Measurements from ENCODE around the gene TMTC4.
"Not testable (repeated sequence)": the region's sequence is repeated elsewhere in the genome, so short reads cannot be mapped to it uniquely, and the experiment has no call there.

Gene TMTC4

DNA sequence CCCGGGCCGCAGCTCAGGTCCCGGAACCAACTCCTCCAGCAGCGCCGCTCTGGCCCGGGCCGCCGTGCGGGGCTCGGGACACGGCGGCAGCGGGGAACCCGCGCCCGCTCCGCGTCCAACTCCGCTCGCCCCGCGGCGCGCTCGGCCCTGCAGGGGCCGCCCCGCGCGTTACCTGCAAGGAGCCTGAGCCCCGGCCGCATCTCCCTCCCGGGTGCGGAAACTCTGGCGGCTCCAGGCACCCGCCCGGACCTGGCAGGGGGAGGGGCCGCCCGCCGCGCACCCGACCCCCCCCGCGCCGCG is at the start of gene TMTC4:
Gene TMTC4, minus strand, starts transcription at position 224 of the 300 bp plus-strand sequence. CDS start 4,433 bp downstream, outside the sequence.
- no peak for ATAC-seq (replicated peaks; ENCODE audit: extremely low read depth, poor library complexity, severe bottlenecking)
- H3K4me1 Mint-ChIP-seq = peaks cover 42% of the 10 kb centered on the region

GRCh38 chr13:100722517-100722916 is 47.9 kb upstream of the TMTC4 start:
- no peak for ATAC-seq (replicated peaks; ENCODE audit: extremely low read depth, poor library complexity, severe bottlenecking)
- Mint-ChIP-seq H3K9me3 (peaks cover 11% of the 10 kb centered on the region), H3K27ac (ENCODE audit: low read depth) (no peak overlapping the region), H3K27me3 (peaks cover 67% of the 10 kb centered on the region), H3K4me3 (no peak overlapping the region), H3K36me3 (ENCODE audit: insufficient read depth) (no peaks in the 10 kb centered on the region), H3K4me1 (peaks cover 5% of the 10 kb centered on the region)
- no peak for DNase-seq (ENCODE audit: low spot score in 2 of 2)

More for the DNA sequence above, at the start of gene TMTC4:
- Mint-ChIP-seq H3K36me3 (ENCODE audit: insufficient read depth) (peaks cover 17% of the 10 kb centered on the region), H3K4me3 (peak within 1 kb of the TSS; percentile 96), H3K27ac (ENCODE audit: low read depth) (peak within 1 kb of the TSS; percentile 91), H3K9me3 (no peaks in the 10 kb centered on the region), H3K27me3 (no peaks in the 10 kb centered on the region)
- DNase-seq (ENCODE audit: low spot score in 2 of 2) = no peak

DNA sequence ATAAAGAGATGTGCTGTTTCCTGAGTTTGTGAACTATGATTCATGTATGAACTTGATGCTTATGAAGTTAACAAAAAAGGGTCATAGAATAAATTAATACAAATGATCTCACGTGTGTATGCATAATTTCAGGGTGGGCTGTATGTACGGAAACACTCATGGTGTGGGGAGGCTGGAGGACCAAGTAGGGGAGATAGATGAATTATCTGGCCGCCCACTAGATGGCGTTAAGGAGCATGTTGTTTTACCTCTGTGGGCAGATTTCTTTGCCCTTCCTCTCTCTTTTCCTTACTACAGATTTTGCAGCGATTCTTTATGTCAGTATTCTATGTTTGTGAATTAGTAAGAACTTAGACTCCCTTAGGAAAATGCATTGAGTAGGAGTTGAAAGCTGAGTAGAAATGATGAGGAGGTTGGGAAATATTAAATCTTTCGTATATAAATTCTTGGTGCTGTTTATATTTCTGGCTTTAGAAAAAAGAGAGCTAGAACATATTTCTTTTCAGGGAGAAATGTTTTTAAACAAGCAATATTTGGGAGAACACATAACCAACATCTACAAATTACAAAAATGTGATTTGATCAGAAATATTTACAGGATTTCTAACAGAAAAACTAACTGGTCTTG is 47.4 kb upstream of the TMTC4 start:
- peaks cover 5% of the 10 kb centered on the region for H3K4me1 Mint-ChIP-seq
- DNase-seq (ENCODE audit: low spot score in 2 of 2) = peak in 1 of 2 donors; percentile 37
- ATAC-seq (replicated peaks; ENCODE audit: extremely low read depth, poor library complexity, severe bottlenecking) = no peak

DNA sequence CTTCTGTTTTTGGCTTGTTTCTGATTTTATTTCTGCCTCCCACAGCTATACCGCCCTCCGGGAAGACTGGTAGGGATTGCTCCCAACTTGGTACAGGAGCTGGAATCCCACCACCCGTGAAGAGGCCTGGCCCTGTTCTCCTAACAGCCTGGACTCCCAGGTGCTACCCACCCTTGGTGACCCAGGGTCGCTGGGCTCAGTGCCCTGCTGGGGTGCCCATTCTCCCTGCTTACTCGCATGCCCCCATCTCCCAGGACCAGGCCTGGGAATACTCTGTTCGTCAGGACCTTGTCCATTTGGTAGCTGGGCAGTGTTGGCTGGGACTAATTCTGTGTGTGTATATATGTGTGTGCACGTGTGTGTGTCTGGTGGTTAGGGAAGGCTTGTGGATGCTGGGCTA is 41.0 kb upstream of the TMTC4 start:
- Mint-ChIP-seq H3K27ac (ENCODE audit: low read depth) (no peak overlapping the region), H3K27me3 (peaks cover 38% of the 10 kb centered on the region), H3K4me3 (no peak overlapping the region), H3K9me3 (peaks cover 10% of the 10 kb centered on the region), H3K36me3 (ENCODE audit: insufficient read depth) (no peaks in the 10 kb centered on the region), H3K4me1 (no peaks in the 10 kb centered on the region)
- ATAC-seq (replicated peaks; ENCODE audit: extremely low read depth, poor library complexity, severe bottlenecking) = no peak
- DNase-seq (ENCODE audit: low spot score in 2 of 2) = no peak

More for the DNA sequence above, 47.4 kb upstream of the TMTC4 start:
- Mint-ChIP-seq H3K27ac (ENCODE audit: low read depth) (no peak overlapping the region), H3K4me3 (no peak overlapping the region), H3K27me3 (peaks cover 72% of the 10 kb centered on the region), H3K36me3 (ENCODE audit: insufficient read depth) (no peaks in the 10 kb centered on the region), H3K9me3 (peaks cover 11% of the 10 kb centered on the region)

DNA sequence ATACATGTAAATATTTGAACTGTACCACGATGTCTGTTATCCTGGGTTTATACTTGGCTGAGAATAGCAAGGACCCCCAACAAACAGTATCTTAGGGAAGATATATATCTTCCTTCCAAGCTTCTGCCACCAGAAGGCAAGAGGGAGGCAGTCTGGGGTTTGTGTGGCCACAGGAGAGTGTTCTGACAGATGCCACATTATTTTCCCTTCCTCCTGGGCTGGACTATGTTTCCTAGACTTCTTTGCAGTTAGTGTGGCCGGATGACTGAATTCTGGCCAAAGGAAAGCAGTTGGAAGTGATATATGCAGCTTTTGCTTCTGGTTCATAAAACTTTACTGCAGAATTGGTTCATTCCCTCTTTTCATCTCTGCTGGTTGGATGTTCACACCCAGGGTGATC is 39.9 kb upstream of the TMTC4 start:
- ATAC-seq (replicated peaks; ENCODE audit: extremely low read depth, poor library complexity, severe bottlenecking) = no peak
- no peak overlapping the region for H3K27ac Mint-ChIP-seq (ENCODE audit: low read depth)
- H3K4me3 Mint-ChIP-seq = no peak overlapping the region
- peaks cover under 1% of the 10 kb centered on the region for H3K9me3 Mint-ChIP-seq
- no peaks in the 10 kb centered on the region for H3K36me3 Mint-ChIP-seq (ENCODE audit: insufficient read depth)
- H3K27me3 Mint-ChIP-seq = peaks cover 38% of the 10 kb centered on the region
- no peak for DNase-seq (ENCODE audit: low spot score in 2 of 2)
- no peaks in the 10 kb centered on the region for H3K4me1 Mint-ChIP-seq

DNA sequence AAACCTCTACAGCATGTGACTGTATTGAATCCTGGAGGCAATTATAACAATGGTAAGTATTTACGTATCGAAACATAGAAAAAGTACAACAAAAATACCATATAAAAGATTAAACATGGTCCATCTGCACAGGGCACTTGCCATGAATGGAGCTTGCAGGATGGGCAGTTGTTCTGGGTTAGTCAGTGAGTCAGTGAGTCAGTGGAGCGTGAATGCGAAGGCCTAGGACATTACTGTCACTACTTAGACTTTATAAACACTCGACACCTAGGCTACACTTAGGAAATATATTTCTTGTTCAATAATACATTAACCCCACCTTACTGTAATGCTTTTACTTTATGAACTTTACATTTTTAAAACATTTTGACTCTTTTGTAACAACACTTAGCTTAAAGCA is 35.6 kb upstream of the TMTC4 start:
- Mint-ChIP-seq H3K4me3 (no peak overlapping the region), H3K4me1 (no peaks in the 10 kb centered on the region), H3K9me3 (no peaks in the 10 kb centered on the region), H3K27me3 (no peaks in the 10 kb centered on the region), H3K27ac (ENCODE audit: low read depth) (no peak overlapping the region), H3K36me3 (ENCODE audit: insufficient read depth) (no peaks in the 10 kb centered on the region)
- no peak for DNase-seq (ENCODE audit: low spot score in 2 of 2)
- ATAC-seq (replicated peaks; ENCODE audit: extremely low read depth, poor library complexity, severe bottlenecking) = no peak

DNA sequence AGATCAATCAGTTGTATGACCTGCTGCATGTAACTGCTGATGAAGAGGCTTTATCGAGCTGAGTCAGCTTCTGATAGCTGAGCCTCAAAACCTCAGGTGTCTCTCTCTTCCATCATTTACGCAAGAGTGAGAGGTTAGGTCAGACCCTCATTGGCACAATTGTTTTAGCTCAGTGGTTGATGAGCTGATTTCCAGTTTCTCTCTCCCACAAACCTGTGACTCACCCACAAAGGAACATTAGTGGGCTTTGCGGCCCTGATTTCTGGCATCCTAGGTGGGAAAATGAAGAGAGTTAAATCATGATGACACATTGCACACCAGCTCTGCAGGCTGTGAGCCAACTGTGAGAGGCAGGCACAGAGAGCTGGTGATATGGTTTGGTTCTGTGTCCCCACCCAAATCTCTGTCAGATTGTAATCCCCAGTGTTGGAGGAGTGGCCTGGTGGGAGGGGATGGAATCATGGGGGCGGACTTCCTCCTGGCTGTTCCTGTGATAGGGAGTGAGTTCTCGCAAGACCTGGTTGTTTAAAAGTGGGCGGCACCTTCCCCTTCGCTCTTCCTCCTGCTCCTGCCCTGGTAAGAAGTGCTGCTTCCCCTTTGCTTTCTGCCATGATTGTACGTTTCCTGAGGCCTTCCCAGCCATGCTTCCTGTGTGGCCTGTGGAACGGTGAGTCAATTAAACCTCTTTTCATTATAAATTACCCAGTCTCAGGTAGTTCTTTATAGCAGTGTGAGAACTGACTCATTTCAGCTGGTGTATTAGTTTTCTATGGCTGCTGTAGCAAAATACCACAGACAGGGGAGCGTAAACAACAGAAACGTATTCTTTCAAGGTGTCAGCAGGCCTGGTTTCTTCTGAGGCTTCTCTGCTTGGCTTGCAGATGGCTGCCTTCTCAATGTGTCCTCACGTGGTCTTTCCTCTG is 33.5 kb upstream of the TMTC4 start:
- H3K27ac Mint-ChIP-seq (ENCODE audit: low read depth) = no peak overlapping the region
- no peaks in the 10 kb centered on the region for H3K27me3 Mint-ChIP-seq
- DNase-seq (ENCODE audit: low spot score in 2 of 2) = no peak
- no peak overlapping the region for H3K4me3 Mint-ChIP-seq
- H3K36me3 Mint-ChIP-seq (ENCODE audit: insufficient read depth) = no peaks in the 10 kb centered on the region
- H3K9me3 Mint-ChIP-seq = no peaks in the 10 kb centered on the region
- H3K4me1 Mint-ChIP-seq = no peaks in the 10 kb centered on the region
- ATAC-seq (replicated peaks; ENCODE audit: extremely low read depth, poor library complexity, severe bottlenecking) = no peak

- not testable (repeated sequence) for DNase-seq (ENCODE audit: low spot score in 2 of 2); H3K36me3 Mint-ChIP-seq (ENCODE audit: insufficient read depth); H3K9me3 Mint-ChIP-seq; H3K27ac Mint-ChIP-seq (ENCODE audit: low read depth); H3K4me3 Mint-ChIP-seq; H3K4me1 Mint-ChIP-seq; ATAC-seq (replicated peaks; ENCODE audit: extremely low read depth, poor library complexity, severe bottlenecking)
- peaks cover 24% of the 10 kb centered on the region for H3K27me3 Mint-ChIP-seq
These were observed 23.7 kb upstream of the TMTC4 start for GRCh38 chr13:100698331-100698730.

DNA sequence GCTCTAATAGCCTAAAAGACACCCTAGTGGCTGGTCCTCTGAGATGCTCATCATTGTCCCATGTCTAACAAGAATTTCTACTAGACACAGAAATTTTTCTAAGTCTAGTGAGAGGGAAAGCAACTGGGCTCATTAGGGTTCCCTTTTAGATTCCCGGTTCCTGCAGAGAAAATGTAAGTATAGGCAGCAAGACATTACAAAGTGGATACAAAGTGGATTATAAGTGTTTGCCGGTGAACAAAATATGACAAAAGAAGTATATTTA is 20.8 kb upstream of the TMTC4 start:
- Mint-ChIP-seq H3K4me3 (no peak overlapping the region), H3K9me3 (no peaks in the 10 kb centered on the region), H3K27me3 (peaks cover 39% of the 10 kb centered on the region), H3K4me1 (no peaks in the 10 kb centered on the region), H3K36me3 (ENCODE audit: insufficient read depth) (no peaks in the 10 kb centered on the region), H3K27ac (ENCODE audit: low read depth) (no peak overlapping the region)
- DNase-seq (ENCODE audit: low spot score in 2 of 2) (no peak), ATAC-seq (replicated peaks; ENCODE audit: extremely low read depth, poor library complexity, severe bottlenecking) (no peak)

DNA sequence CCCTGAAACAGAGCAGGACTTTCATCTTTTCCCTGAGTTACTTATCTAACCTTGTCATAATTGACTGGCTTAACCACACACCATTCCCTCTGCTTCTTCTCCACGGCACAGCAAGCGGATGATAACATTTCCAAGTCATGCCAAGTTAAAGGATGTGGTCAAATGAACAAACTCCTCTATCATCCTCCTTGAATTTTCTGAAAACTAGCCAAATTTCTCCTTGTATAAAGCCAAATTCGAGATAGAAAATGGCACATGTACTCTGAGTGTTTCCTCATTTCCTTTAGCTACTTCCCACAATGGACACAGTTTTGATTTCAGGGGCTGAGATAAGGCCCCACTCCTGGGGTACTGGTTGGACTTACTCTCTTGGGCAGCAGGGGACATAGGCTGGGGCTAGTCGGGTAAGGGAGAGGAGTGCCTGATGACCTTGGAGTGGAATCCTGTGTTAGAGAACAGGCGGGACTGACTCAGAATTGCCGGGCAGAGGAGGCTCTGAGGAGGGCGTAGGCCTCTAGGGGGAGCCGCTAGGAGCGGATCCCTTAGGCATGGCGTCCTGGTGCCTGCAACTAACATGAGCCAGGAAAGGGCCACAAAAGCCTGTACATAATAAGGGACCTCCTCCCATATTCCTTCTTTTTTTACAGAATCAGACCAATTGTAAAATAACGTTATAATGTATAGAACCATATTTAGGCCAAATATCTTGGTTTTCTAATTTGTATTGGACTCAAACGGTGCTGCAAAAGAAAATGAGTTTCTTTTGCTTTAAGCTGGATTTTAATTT is 20.3 kb upstream of the TMTC4 start:
- no peak overlapping the region for H3K4me3 Mint-ChIP-seq
- DNase-seq (ENCODE audit: low spot score in 2 of 2) = no peak
- H3K9me3 Mint-ChIP-seq = no peaks in the 10 kb centered on the region
- no peaks in the 10 kb centered on the region for H3K36me3 Mint-ChIP-seq (ENCODE audit: insufficient read depth)
- no peak overlapping the region for H3K27ac Mint-ChIP-seq (ENCODE audit: low read depth)
- no peak for ATAC-seq (replicated peaks; ENCODE audit: extremely low read depth, poor library complexity, severe bottlenecking)
- no peaks in the 10 kb centered on the region for H3K4me1 Mint-ChIP-seq
- peaks cover 39% of the 10 kb centered on the region for H3K27me3 Mint-ChIP-seq

DNA sequence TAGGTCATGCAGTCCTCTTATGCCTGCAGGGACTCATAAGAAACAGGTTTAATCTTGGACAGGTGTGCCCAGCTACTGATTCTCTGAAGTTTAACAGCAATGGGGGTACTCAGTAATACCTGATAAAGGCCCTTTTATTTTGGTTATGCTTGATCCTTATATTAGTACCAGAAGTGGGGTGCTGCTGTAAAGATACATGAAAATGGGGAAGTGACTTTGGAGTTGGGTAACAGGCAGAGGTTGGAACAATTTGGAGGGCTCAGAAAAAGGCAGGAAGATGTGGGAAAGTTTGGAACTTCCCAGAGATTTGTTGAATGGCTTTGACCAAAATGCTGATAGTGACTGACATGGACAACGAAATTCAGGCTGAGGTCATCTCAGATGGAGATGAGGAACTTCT is 14.6 kb upstream of the TMTC4 start:
- Mint-ChIP-seq H3K4me3 (no peak overlapping the region), H3K27ac (ENCODE audit: low read depth) (no peak overlapping the region), H3K27me3 (peaks cover 34% of the 10 kb centered on the region), H3K4me1 (no peaks in the 10 kb centered on the region), H3K9me3 (peaks cover 6% of the 10 kb centered on the region), H3K36me3 (ENCODE audit: insufficient read depth) (peaks cover 1% of the 10 kb centered on the region)
- ATAC-seq (replicated peaks; ENCODE audit: extremely low read depth, poor library complexity, severe bottlenecking) = no peak
- no peak for DNase-seq (ENCODE audit: low spot score in 2 of 2)

- Mint-ChIP-seq H3K4me1 (peaks cover 13% of the 10 kb centered on the region), H3K4me3 (no peak overlapping the region), H3K27me3 (peaks cover 18% of the 10 kb centered on the region), H3K27ac (ENCODE audit: low read depth) (no peak overlapping the region), H3K9me3 (no peaks in the 10 kb centered on the region), H3K36me3 (ENCODE audit: insufficient read depth) (peaks cover 8% of the 10 kb centered on the region)
- ATAC-seq (replicated peaks; ENCODE audit: extremely low read depth, poor library complexity, severe bottlenecking) (no peak), DNase-seq (ENCODE audit: low spot score in 2 of 2) (no peak)
These were observed 5.5 kb upstream of the TMTC4 start for GRCh38 chr13:100680131-100680530.

DNA sequence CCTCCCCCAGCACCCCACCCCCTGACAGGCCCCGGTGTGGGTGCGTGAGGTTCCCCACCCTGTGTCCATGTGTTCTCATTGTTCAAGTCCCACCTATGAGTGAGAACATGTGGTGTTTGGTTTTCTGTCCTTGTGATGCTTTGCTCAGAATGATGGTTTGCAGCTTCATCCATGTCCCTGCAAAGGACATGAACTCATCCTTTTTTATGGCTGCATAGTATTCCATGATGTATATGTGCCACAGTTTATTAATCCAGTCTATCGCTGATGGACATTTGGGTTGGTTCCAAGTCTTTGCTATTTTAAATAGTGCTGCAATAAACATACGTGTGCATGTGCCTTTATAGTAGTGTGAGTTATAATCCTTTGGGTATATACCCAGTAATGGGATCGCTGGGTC is 2.5 kb upstream of the TMTC4 start:
- H3K4me1 Mint-ChIP-seq = peaks cover 32% of the 10 kb centered on the region
- not testable (repeated sequence) for H3K27me3 Mint-ChIP-seq; H3K27ac Mint-ChIP-seq (ENCODE audit: low read depth); H3K9me3 Mint-ChIP-seq; H3K4me3 Mint-ChIP-seq; ATAC-seq (replicated peaks; ENCODE audit: extremely low read depth, poor library complexity, severe bottlenecking); DNase-seq (ENCODE audit: low spot score in 2 of 2)
- H3K36me3 Mint-ChIP-seq (ENCODE audit: insufficient read depth) = peaks cover 12% of the 10 kb centered on the region
